ENCODE data around the gene SKOR2. TPM values are rescaled to one million over a fixed set of nuclear protein-coding genes. Genes with fewer than 3 reads are reported as not detected.
"Not testable (repeated sequence)": the region's sequence is repeated elsewhere in the genome, so short reads cannot be mapped to it uniquely, and the experiment has no call there.

The SKOR2 gene
- total RNA-seq, 1 experiment from 2014 or later = not detected

DNA sequence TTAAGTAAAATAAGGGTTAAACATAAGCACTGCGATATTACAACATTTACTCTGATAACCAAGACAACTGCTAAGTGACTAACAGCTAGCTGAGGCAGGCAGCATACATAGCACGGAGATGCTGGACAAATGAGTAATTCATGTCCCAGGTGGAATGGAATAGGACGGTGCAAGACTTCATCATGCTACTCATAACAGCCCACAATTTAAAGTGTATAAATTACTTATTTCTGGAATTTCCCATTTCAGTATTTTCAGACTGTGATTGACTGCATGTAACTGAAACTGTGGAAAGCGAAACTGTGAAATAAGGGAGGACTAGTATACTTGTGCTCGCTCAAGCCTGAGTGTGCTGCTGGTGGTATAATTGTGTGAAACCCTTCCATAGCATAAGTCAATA is 88.2 kb downstream of the SKOR2 start:
- no peak for DNase-seq (ENCODE audit: low spot score)
- intact Hi-C loops (cut with micrococcal nuclease; ENCODE audit: unreplicated experiment) = no loop called here
- H3K27ac ChIP-seq (ENCODE audit: low read depth, low read length, poor library complexity, severe bottlenecking) = no peak overlapping the region
- no peak overlapping the region for H3K4me3 ChIP-seq (ENCODE audit: low read depth, low read length, poor library complexity, severe bottlenecking)
- CTCF ChIA-PET = no interaction called here
- no peaks in the 10 kb centered on the region for H3K9me3 ChIP-seq (ENCODE audit: low read depth, low read length, poor library complexity, severe bottlenecking)
- POLR2A ChIA-PET (ENCODE audit: low non-redundant PET) = no interaction called here
- TF ChIP-seq CTCF (conservative IDR thresholded peaks at IDR 0.05; ENCODE audit: low read depth, low read length) (no peak), EZH2 (IDR thresholded peaks at IDR 0.05; ENCODE audit: borderline replicate concordance, low read depth, low read length, poor library complexity, severe bottlenecking) (no peak)
- no peaks in the 10 kb centered on the region for H3K36me3 ChIP-seq (ENCODE audit: insufficient read depth, low read length, poor library complexity, severe bottlenecking)
- BruUV-seq (replicated peaks) = no TSS peak
- H3K4me1 ChIP-seq (ENCODE audit: insufficient read depth, low read length, poor library complexity, severe bottlenecking) = no peaks in the 10 kb centered on the region
- H3K27me3 ChIP-seq (replicated peaks; ENCODE audit: insufficient read depth, low read depth, low read length, poor library complexity) = no peaks in the 10 kb centered on the region

- H3K27me3 ChIP-seq (replicated peaks; ENCODE audit: insufficient read depth, low read depth, low read length, poor library complexity) = no peaks in the 10 kb centered on the region
- ChIA-PET CTCF (no interaction called here), POLR2A (ENCODE audit: low non-redundant PET) (no interaction called here)
- no peak overlapping the region for H3K4me3 ChIP-seq (ENCODE audit: low read depth, low read length, poor library complexity, severe bottlenecking)
- H3K27ac ChIP-seq (ENCODE audit: low read depth, low read length, poor library complexity, severe bottlenecking) = no peak overlapping the region
- H3K9me3 ChIP-seq (ENCODE audit: low read depth, low read length, poor library complexity, severe bottlenecking) = no peaks in the 10 kb centered on the region
- peaks cover 7% of the 10 kb centered on the region for H3K36me3 ChIP-seq (ENCODE audit: insufficient read depth, low read length, poor library complexity, severe bottlenecking)
- intact Hi-C loops (cut with micrococcal nuclease; ENCODE audit: unreplicated experiment) = no loop called here
- TF ChIP-seq EZH2 (IDR thresholded peaks at IDR 0.05; ENCODE audit: borderline replicate concordance, low read depth, low read length, poor library complexity, severe bottlenecking) = no peak
- TF ChIP-seq CTCF (conservative IDR thresholded peaks at IDR 0.05; ENCODE audit: low read depth, low read length) = no peak
- no peak for DNase-seq (ENCODE audit: low spot score)
- H3K4me1 ChIP-seq (ENCODE audit: insufficient read depth, low read length, poor library complexity, severe bottlenecking) = no peaks in the 10 kb centered on the region
- no TSS peak for BruUV-seq (replicated peaks)
These were observed 91.2 kb downstream of the SKOR2 start for GRCh38 chr18:47160256-47160655.

GRCh38 chr18:47158404-47158803 is 93.1 kb downstream of the SKOR2 start:
- H3K27me3 ChIP-seq (replicated peaks; ENCODE audit: insufficient read depth, low read depth, low read length, poor library complexity); BruUV-seq (replicated peaks); H3K4me1 ChIP-seq (ENCODE audit: insufficient read depth, low read length, poor library complexity, severe bottlenecking); H3K9me3 ChIP-seq (ENCODE audit: low read depth, low read length, poor library complexity, severe bottlenecking); CTCF ChIA-PET; POLR2A ChIA-PET (ENCODE audit: low non-redundant PET); H3K27ac ChIP-seq (ENCODE audit: low read depth, low read length, poor library complexity, severe bottlenecking); intact Hi-C loops (cut with micrococcal nuclease; ENCODE audit: unreplicated experiment); H3K4me3 ChIP-seq (ENCODE audit: low read depth, low read length, poor library complexity, severe bottlenecking): not testable (repeated sequence)
- peak; percentile 66 for DNase-seq (ENCODE audit: low spot score)
- peaks cover 19% of the 10 kb centered on the region for H3K36me3 ChIP-seq (ENCODE audit: insufficient read depth, low read length, poor library complexity, severe bottlenecking)

Other genes starting within 250 kb of the SKOR2 start
- gene ELOA2, start 216.0 kb downstream of the SKOR2 start, total RNA-seq (2021) = not detected in 2 replicates
- 49.9 and 59.0 TPM in 2 replicates for gene HDHD2, start 101.2 kb downstream of the SKOR2 start, total RNA-seq (2021)
- gene IER3IP1, start 75.3 kb downstream of the SKOR2 start, total RNA-seq (2021) = 16.6 and 17.7 TPM in 2 replicates